SK-N-SH treated with all-trans-retinoic acid at 6 μM for 48 hours (cell line): Measurements from ENCODE around the gene ABCA13.

ENCODE experiments used
- ATAC-seq: fragments of 200-7000 bp; cut with Tn5 transposase; 3 replicates; pipeline ENCODE4 v1.9.1; 2020; ENCODE audit warnings: mild to moderate bottlenecking, moderate library complexity
- BACH2 ChIP-seq: fragments of 250-450 bp; sonication (Bioruptor Pico); IDR thresholded peaks from 2 replicates; pipeline ENCODE4 v1.9.0; 2021; ENCODE audit warnings: mild to moderate bottlenecking, borderline replicate concordance
- CREB5 ChIP-seq: fragments of 250-450 bp; sonication (Bioruptor Pico); IDR thresholded peaks from 2 replicates; pipeline ENCODE4 v1.5.1; 2020; ENCODE audit warnings: low read depth, mild to moderate bottlenecking, moderate library complexity
- CSDC2 ChIP-seq: fragments of 250-450 bp; sonication (Bioruptor Pico); IDR thresholded peaks from 2 replicates; pipeline ENCODE4 v1.5.0; 2020; ENCODE audit warnings: mild to moderate bottlenecking, moderate library complexity
- ESRRG ChIP-seq: fragments of 250-450 bp; sonication (Bioruptor Pico); IDR thresholded peaks from 2 replicates; pipeline ENCODE4 v1.6.1; 2021; ENCODE audit warnings: mild to moderate bottlenecking
- GLIS3 ChIP-seq: fragments of 250-450 bp; sonication (Bioruptor Pico); IDR thresholded peaks from 2 replicates; pipeline ENCODE4 v1.5.0; 2020; ENCODE audit warnings: mild to moderate bottlenecking, moderate library complexity
- ISL1 ChIP-seq: fragments of 250-450 bp; sonication (Bioruptor Pico); IDR thresholded peaks from 2 replicates; pipeline ENCODE4 v2.1.2; 2022; ENCODE audit warnings: mild to moderate bottlenecking, moderate library complexity
- OSR1 ChIP-seq: fragments of 250-450 bp; sonication (Bioruptor Pico); IDR thresholded peaks from 2 replicates; pipeline ENCODE4 v1.8.0; 2022; ENCODE audit warnings: moderate library complexity, mild to moderate bottlenecking, inconsistent platforms
- PATZ1 ChIP-seq: fragments of 250-450 bp; sonication (Bioruptor Pico); IDR thresholded peaks from 2 replicates; pipeline ENCODE4 v1.8.0; 2020; ENCODE audit warnings: mild to moderate bottlenecking, moderate library complexity, borderline replicate concordance
- POU6F1 ChIP-seq: fragments of 250-450 bp; sonication (Bioruptor Pico); IDR thresholded peaks from 2 replicates; pipeline ENCODE4 v1.8.0; 2021; ENCODE audit warnings: low read depth, mild to moderate bottlenecking, moderate library complexity, borderline replicate concordance
- PPARA ChIP-seq: fragments of 250-450 bp; sonication (Bioruptor Pico); IDR thresholded peaks from 2 replicates; pipeline ENCODE4 v1.5.0; 2020; ENCODE audit warnings: mild to moderate bottlenecking, borderline replicate concordance
- RARB ChIP-seq: fragments of 250-450 bp; sonication (Bioruptor Pico); IDR thresholded peaks from 2 replicates; pipeline ENCODE4 v1.8.0; 2021; ENCODE audit warnings: mild to moderate bottlenecking, moderate library complexity
- SNAI2 ChIP-seq: fragments of 250-450 bp; sonication (Bioruptor Pico); IDR thresholded peaks from 2 replicates; pipeline ENCODE4 v1.5.0; 2020; ENCODE audit warnings: mild to moderate bottlenecking, moderate library complexity
- TCF4 ChIP-seq: fragments of 250-450 bp; sonication (Bioruptor Pico); IDR thresholded peaks from 2 replicates; pipeline ENCODE4 v1.8.0; 2021; ENCODE audit warnings: mild to moderate bottlenecking, moderate library complexity, borderline replicate concordance
- TOX ChIP-seq: fragments of 250-450 bp; sonication (Bioruptor Pico); IDR thresholded peaks from 2 replicates; pipeline ENCODE4 v1.8.0; 2021; ENCODE audit warnings: mild to moderate bottlenecking, moderate library complexity, borderline replicate concordance
- TSHZ2 ChIP-seq: fragments of 250-450 bp; sonication (Bioruptor Pico); IDR thresholded peaks from 2 replicates; pipeline ENCODE4 v1.5.0; 2020; ENCODE audit warnings: mild to moderate bottlenecking, moderate library complexity
- ZC3H10 ChIP-seq: fragments of 250-450 bp; sonication (Bioruptor Pico); IDR thresholded peaks from 2 replicates; pipeline ENCODE4 v1.5.1; 2021; ENCODE audit warnings: mild to moderate bottlenecking, moderate library complexity
- ZFP3 ChIP-seq: fragments of 250-450 bp; sonication (Bioruptor Pico); IDR thresholded peaks from 2 replicates; pipeline ENCODE4 v1.5.0; 2020; ENCODE audit warnings: mild to moderate bottlenecking, moderate library complexity
- ZFP30 ChIP-seq: fragments of 450-650 bp; formaldehyde crosslinking; IDR thresholded peaks from 2 replicates; pipeline ENCODE4 v1.5.0; 2022; ENCODE audit warnings: mild to moderate bottlenecking, moderate library complexity
- ZNF565 ChIP-seq: fragments of 450-650 bp; formaldehyde crosslinking; conservative IDR thresholded peaks from 2 replicates; pipeline ENCODE4 v1.5.0; 2020; ENCODE audit warnings: low read depth, mild to moderate bottlenecking, moderate library complexity
- ZNF70 ChIP-seq: fragments of 450-650 bp; formaldehyde crosslinking; IDR thresholded peaks from 2 replicates; pipeline ENCODE4 v1.5.0; 2020; ENCODE audit warnings: mild to moderate bottlenecking, moderate library complexity
- ZNF8 ChIP-seq: fragments of 450-650 bp; formaldehyde crosslinking; IDR thresholded peaks from 2 replicates; pipeline ENCODE4 v1.5.0; 2020; ENCODE audit warnings: mild to moderate bottlenecking, moderate library complexity

Gene ABCA13

GRCh38 chr7:48170506-48170905 lies 752 bp upstream of the ABCA13 start:
- no peak for ATAC-seq
- TF ChIP-seq ZFP30 (CRISPR knock-in tag) (no peak), POU6F1 (CRISPR knock-in tag) (no peak), PATZ1 (no peak), TSHZ2 (CRISPR knock-in tag) (no peak), ZNF70 (CRISPR knock-in tag) (no peak), OSR1 (no peak), ESRRG (CRISPR knock-in tag) (no peak), ZNF565 (CRISPR knock-in tag) (no peak), ISL1 (no peak)

- TF ChIP-seq TCF4 (no peak), SNAI2 (no peak), CSDC2 (CRISPR knock-in tag) (no peak), PPARA (no peak), POU6F1 (CRISPR knock-in tag) (no peak), ISL1 (no peak), ZFP3 (CRISPR knock-in tag) (no peak), BACH2 (CRISPR knock-in tag) (no peak), GLIS3 (CRISPR knock-in tag) (no peak), ZNF8 (CRISPR knock-in tag) (no peak)
- TF ChIP-seq, all 23 proteins: peak for 0
- no peak for ATAC-seq
These were observed 2.1 kb downstream of the ABCA13 start for GRCh38 chr7:48173313-48173712.

- no peak for ATAC-seq
- no peak for TF ChIP-seq ZFP3 (CRISPR knock-in tag)
- no peak for TF ChIP-seq ZC3H10 (CRISPR knock-in tag)
- no peak for TF ChIP-seq OSR1
- no peak for TF ChIP-seq GLIS3 (CRISPR knock-in tag)
- no peak for TF ChIP-seq TCF4
- TF ChIP-seq RARB (CRISPR knock-in tag): no peak
- TF ChIP-seq TSHZ2 (CRISPR knock-in tag): no peak
- TF ChIP-seq BACH2 (CRISPR knock-in tag): no peak
- no peak for TF ChIP-seq TOX (CRISPR knock-in tag)
- TF ChIP-seq CREB5 (CRISPR knock-in tag): no peak
- TF ChIP-seq ZNF70 (CRISPR knock-in tag): no peak
- TF ChIP-seq PATZ1: no peak
- no peak for TF ChIP-seq POU6F1 (CRISPR knock-in tag)
These were observed 2.6 kb downstream of the ABCA13 start for GRCh38 chr7:48173756-48174382.
